ENCODE results near the gene SYT12. TPM values are rescaled to one million over a fixed set of nuclear protein-coding genes. Genes with fewer than 3 reads are reported as not detected.

The SYT12 gene
- total RNA-seq, 1 experiment from 2014 or later: 1.9 TPM

DNA sequence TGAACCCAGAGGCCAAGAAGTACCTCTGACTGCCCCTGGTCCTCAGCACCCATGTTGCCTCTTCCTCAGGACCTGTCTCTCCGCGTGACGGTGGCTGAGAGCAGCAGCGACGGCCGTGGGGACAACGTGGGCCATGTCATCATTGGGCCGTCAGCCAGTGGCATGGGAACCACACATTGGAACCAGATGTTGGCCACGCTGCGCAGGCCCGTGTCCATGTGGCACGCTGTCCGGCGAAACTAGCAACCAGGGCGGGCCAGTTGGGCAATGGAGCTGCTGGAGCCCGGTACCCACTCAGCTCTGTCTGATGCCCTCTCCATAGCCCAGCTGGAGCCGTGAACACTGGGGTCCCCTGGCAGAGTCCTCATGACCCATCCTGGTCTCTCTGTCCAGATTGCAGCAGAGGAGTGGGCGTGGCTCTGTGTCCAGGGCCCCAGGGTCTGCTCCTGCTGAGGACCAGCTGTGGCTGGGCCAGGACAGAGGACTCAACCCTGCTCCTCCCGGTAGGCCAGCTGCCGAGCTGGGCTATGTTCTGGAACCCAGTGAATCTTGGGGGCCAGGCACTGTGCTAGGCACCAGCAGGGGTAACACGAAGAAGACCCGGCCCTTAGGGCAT lies 25.7 kb downstream of the SYT12 start:
- Histone ChIP-seq H3K4ac (ENCODE audit: low read depth, low read length) (no peak overlapping the region), H3K23ac (ENCODE audit: insufficient read length, low read depth, low read length) (no peak overlapping the region), H3K27me3 (ENCODE audit: insufficient read depth, low read length) (no peaks in the 10 kb centered on the region), H3T11ph (ENCODE audit: low read length) (no peak overlapping the region), H4K5ac (ENCODE audit: insufficient read length, low read depth, low read length) (no peak overlapping the region), H2AFZ (ENCODE audit: low read length) (no peak overlapping the region), H3K56ac (ENCODE audit: insufficient read length, low read depth, low read length) (no peak overlapping the region), H3K79me2 (ENCODE audit: insufficient read depth, low read length) (no peaks in the 10 kb centered on the region), H3K14ac (ENCODE audit: insufficient read depth, low read length) (no peak overlapping the region; the same call in 1 of the 2 replicates), H4K8ac (replicated peaks; ENCODE audit: insufficient read length, low read depth, low read length) (no peak overlapping the region), H2AK5ac (ENCODE audit: insufficient read length, low read length) (no peak overlapping the region), H3K23me2 (ENCODE audit: insufficient read length, low read depth, low read length, poor library complexity, severe bottlenecking) (no peaks in the 10 kb centered on the region), H2BK15ac (ENCODE audit: low read depth, low read length) (no peak overlapping the region), H2BK12ac (ENCODE audit: insufficient read length, low read depth, low read length) (no peak overlapping the region), H2BK5ac (ENCODE audit: insufficient read length, low read length) (no peak overlapping the region), H3K9ac (ENCODE audit: extremely low read depth, insufficient read length, low read length) (no peak overlapping the region), H3K79me1 (ENCODE audit: insufficient read depth, low read depth, low read length, poor library complexity, severe bottlenecking) (no peaks in the 10 kb centered on the region), H2BK20ac (ENCODE audit: low read depth, low read length, poor library complexity, severe bottlenecking) (no peak overlapping the region), H4K20me1 (ENCODE audit: control insufficient read depth, insufficient read depth, insufficient read length) (no peaks in the 10 kb centered on the region), H3K9me3 (ENCODE audit: control insufficient read depth, low read depth, low read length) (no peaks in the 10 kb centered on the region), H3K4me2 (ENCODE audit: insufficient read depth, insufficient read length, low read length) (no peak overlapping the region), H3K27ac (ENCODE audit: insufficient read length, low read depth, low read length) (no peak overlapping the region), H3K4me1 (ENCODE audit: insufficient read depth, low read length) (no peaks in the 10 kb centered on the region), H2BK120ac (ENCODE audit: low read depth, low read length, poor library complexity, severe bottlenecking) (no peak overlapping the region), H3K18ac (ENCODE audit: insufficient read length, low read depth, low read length) (no peak overlapping the region), H4K91ac (ENCODE audit: insufficient read length, low read depth, low read length) (no peak overlapping the region)
- Mint-ChIP-seq H3K4me1 (peaks cover 2 to 16% of the 10 kb centered on the region in 2 experiments; a peak in 2 of 4 replicates), H3K36me3 (ENCODE audit: insufficient read depth in 1 of 3, low read depth in 3 of 3) (no peaks in the 10 kb centered on the region), H3K27ac (no peak overlapping the region), H3K4me3 (no peak overlapping the region), H3K27me3 (ENCODE audit: low read depth) (no peaks in the 10 kb centered on the region; the same call in 1 of the 2 replicates), H3K9me3 (no peaks in the 10 kb centered on the region)
- WGBS (ENCODE audit: extremely low coverage, insufficient read length, low lambda C conversion rate): no CpG with 5 or more reads among the region's 22 CpGs
- TF ChIP-seq CTCF (conservative IDR thresholded peaks at IDR 0.05): no peak
- no peak for DNase-seq
